Activated CD4-positive, alpha-beta T cell treated with anti-CD3 and anti-CD28 coated beads, Interleukin-2, Interleukin-6, amounts not matched to agents 100 ng/mL and 50 ng/mL, durations not matched to agents 16 hours and 8 hours (primary cell): ENCODE data around the gene IDI2.

Experiments
- DNase-seq: peaks from one replicate; pipeline ENCODE4 v3.0.0-alpha.2; 2020

Gene IDI2

DNA sequence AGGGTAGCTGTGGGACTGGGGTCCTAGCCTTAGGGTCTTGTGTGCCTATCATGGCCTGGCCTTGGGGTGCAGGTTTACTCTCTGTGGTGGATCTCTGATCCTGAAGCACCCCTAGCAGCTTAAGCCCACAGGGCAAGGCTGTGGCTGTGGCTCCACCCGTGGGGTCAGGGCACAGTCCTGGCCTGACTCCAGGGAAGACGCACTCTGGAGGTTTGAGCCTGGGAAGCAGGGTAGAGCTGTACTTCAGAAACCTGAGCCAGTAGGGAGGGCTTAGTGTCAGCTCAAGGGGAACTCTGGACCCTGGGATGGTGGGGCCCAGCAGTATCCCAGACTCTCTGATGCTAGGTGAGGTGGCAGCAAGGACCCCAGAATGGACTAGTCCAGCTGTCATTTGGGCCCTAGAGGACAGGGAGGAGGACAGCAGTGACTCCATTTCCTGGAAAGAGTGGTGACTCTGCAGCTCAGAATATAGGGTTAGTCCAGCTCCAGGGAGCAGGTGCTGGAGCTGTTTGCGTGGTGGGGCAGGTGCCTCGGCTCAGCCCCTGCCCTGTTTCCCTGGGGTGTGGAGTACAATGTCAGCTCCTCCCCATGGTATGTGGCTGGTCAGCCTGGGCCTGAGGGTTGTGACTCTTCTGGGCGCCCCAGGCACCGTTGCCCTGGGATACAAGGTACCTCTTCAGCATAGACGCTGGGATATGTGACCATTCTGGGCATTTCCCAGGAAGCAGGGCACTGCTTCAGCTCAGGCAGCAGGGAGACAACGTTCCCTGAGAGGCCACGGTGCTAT is 21.6 kb downstream of the IDI2 start:
- DNase-seq = no peak

DNA sequence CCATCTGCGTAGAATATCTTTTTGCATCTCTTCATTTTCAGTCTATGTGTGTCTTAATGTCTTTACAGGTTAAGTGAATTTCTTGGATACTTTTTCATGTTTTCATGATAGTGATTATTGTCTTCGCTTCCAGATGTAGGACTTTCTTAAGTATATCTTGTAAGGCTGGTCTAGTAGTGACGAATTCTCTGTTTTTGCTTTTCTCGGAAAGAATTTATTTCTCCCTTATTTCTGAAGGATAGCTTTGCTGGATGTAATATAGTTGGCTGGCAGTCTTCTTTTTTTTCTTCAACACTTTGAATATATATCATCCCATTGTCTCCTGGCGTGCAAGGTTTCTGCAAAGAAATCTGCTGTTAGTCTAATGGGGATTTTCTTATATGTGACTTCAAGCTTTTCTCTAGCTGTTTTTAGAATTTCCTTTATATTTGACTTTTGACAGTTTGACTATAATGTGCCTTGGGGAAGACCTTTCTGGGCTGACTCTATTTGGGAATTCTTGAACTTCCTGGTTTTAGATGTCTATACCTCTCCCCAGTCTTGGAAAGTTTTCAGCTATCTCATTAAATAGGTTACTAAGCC is 23.1 kb downstream of the IDI2 start:
- DNase-seq = no peak

DNA sequence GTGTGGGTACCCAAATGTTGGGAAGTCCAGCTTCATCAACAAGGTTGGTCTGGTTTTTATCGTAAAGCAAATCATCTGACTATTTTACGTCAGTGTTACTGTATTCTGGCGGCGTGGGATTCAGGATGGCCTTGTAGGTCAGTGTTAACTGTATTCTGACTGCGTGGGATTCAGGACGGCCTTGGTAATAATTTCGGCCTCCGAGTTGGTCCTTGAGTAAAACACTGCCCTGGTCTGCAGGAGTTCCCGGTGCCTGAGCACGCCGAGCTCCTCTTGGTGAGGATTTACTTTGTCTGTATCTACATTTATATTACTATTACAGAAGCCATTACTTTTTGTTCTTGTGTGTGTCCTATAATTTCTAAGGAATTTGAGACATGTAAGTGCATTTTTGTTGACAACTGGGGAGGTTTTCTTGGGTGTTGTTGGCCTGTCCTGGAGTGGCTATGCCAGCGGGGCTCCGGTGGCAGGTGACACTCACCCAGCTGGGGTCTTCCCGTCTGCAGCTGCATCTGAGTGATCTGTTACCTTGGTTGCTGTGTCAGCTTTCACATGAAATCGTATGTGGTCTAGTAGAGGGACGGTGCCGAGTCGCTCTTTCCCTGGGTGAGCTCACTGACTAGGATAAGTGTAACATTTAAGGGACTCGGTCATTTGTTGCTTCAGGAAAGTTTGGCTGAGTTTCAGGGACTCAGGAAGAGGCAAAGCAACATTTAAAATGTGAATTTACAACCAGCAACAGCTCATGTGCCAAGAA is 28.2 kb downstream of the IDI2 start:
- DNase-seq = no peak

DNA sequence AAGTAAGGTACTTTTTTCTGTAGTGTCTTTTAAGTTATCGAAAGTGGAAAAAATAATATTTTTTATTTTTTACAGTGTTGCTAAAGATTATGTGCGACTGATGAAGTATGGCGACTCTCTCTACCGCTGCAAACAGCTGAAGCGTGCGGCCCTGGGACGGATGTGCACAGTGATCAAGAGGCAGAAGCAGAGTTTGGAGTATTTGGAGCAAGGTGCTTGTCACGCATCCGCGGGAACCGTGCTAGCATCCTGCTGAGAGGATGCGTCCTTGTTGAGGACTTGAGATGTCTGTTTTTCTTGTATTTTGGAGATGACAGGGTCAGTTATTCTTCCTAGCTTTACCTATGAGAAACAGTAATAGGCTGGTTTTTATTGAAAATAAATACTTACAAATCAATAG is 29.6 kb downstream of the IDI2 start:
- DNase-seq = no peak

- no peak for DNase-seq
Measured at GRCh38 chr10:995559-995926, 30.1 kb downstream of the IDI2 start.

GRCh38 chr10:994836-995558 is 30.7 kb downstream of the IDI2 start:
- no peak for DNase-seq

DNA sequence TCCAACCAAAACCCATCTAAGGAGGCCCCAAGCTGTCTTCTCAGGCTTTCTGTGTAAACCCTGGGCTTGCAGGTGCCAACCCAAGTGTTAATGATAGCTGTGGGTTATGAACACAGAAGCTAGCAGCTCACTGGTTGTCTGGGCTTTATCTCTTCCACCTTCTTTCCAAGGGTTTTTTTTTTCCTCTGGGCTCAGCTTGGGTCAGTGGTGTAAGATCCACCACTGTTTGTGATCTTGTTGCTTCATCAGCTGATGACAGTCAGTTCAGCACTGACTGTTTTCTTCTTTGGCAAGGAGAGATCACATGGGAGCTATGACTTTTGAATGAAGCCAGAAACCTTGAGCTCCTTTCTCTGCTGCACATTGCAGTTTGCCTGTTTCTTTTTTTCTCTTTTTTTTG is 32.8 kb downstream of the IDI2 start:
- no peak for DNase-seq

- DNase-seq = no peak
Measured at GRCh38 chr10:992467-992866, 33.2 kb downstream of the IDI2 start.

DNA sequence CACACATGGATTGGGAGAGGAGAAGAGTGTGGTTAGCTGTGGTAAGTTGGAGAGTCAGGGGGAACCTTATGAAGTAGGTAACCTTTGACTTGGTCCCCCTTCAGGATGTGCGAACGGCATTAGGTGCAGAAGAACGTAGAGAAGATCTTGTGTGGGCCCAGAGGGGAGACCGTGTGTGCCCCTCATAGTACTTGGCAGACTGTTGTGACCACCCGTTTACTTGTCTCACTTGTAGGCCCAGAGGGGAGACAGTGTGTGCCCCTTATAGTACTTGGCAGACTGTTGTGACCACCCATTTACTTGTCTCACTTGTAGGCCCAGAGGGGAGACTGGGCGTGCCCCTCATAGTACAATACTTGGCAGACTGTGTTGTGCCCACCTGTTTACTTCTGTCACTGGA is 34.9 kb downstream of the IDI2 start:
- DNase-seq = no peak

GRCh38 chr10:988667-989545 is 36.8 kb downstream of the IDI2 start:
- DNase-seq = no peak

GRCh38 chr10:987870-988666 is 37.6 kb downstream of the IDI2 start, which contains the start of gene GTPBP4:
GTPBP4 (plus strand) TSS chr10:988434; CDS start chr10:988480, 46 bp downstream.
- DNase-seq = peak; percentile 98

GRCh38 chr10:987620-987869 is 38.1 kb downstream of the IDI2 start:
- DNase-seq = no peak

DNA sequence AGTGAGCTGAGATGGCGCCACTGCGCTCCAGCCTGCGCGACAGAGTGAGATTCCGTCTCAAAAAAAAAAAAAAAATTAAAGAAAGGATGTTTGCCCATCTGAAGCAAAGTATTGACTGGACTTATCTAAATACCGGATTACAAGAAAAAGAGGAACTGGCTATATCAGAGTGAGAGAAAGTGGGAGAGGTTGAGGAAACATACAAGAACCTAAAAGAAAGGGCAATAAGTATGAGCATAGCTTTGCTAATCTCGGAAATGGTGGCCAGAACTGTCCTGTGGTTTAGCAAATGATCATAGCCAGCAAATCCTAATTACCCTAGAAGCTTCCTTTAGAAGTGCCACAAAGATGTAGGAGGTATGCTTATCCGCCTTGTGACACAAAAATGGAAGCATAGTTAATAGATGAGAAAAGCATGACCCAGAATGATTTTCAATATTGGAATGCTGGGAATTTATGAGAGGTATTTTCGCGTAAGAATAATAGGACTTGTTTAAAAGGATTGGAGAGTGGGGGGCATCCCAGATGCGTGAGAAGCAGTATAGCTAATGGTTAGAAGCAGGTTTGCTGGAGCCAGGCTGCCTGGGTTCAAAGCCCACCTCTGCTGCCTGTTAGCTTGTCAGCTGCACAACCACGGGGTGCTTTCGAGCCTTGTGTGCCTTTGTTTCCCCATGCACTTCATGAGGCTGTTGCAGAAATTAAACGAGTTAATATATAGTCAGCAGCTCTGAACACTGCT is 38.6 kb downstream of the IDI2 start:
- no peak for DNase-seq

DNA sequence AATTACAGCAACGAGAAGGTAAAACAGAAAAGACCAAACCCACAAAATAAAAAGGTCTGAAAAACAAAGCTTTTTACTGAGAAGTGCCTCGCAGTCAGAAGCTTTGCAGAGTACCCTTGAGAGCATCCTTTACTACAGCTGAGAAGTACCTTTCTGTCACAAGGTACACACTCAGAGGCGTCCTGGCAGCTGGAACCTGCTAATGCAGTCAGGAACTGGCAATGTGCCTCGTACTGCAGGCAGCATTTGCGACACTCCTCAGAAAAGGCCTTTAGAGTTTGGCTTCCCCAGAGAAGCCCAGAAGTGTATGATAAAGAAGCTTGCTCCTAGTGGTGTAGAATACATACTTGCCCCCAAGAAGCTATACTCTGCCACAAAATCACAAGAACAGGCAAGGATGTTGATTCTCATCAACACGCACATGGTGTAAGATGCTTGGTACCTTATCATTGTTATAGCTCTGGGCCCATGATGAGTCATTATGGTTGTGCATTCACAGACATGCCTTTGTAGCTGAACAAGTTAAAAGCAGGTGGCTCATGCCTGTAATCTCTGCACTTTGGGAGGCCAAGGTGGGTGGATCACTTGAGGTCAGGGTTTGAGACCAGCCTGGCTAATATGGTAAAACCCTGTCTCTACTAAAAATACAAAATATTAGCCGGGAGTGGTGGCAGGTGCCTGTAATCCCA is 39.4 kb downstream of the IDI2 start:
- DNase-seq = peak; percentile 31

- no peak for DNase-seq
Measured at GRCh38 chr10:985361-985760, 40.3 kb downstream of the IDI2 start.

DNA sequence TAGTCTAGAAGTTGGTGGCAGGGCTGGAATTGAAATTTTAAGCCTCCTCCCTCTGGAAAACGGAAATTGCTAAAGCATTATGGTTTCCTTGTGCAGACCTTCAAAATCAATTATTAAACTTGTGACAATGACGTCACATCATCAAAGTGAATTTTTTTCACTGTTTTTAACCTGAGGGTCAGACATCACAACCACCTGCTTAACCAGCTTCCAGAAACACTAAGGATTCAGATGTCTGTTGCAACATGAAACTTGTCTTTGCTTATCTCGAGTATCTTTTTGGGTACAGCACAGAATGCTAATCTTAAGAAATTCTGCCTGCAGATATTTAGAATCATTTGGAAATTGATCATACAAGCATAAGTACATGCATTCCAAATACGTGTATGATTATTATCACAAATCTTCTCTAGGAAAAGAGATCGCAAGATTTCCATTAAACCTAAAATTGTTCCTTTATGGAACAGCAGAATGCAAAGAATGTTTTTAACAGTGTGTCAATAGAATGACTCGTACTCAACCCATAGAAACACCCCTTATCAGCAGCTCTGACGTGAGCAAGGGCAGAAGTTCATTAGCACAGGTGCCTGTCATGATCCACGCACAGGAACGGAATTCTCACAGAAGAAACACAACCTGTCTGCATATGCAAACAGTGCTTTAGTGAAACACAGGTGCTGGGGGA is 41.5 kb downstream of the IDI2 start:
- DNase-seq = no peak

GRCh38 chr10:983401-983800 is 42.3 kb downstream of the IDI2 start:
- no peak for DNase-seq

- no peak for DNase-seq
Measured at GRCh38 chr10:980468-981093, 45.1 kb downstream of the IDI2 start.

DNA sequence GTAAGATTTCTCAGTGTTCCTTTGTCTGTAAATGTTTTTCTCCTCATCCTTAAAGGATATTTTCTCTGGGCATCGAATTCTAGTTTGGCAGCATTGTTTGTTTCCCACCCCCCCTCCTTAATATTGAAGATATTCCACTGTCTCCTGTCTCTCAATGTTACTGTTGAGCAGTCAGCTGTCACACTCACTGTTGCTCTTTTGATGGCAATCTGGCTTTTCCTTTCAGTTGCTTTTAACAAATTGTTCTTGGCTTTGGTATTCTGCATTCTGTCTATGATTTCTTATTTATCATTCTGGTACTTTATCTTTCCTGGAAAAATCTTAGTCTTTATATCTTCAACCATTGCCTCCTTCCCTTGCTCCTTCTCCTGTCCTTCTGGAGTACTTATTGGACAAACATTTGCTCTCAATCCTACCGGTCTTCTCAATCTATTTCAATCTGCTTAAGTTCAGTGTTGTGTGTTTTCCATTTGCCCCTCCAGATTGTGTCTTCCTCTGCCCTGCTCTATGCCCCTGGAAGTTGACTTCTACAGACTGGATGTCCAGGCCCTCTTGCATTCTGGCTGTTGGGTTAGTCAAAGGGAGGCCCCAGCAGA is 46.7 kb downstream of the IDI2 start:
- no peak for DNase-seq
